LNCAP (cell line): ENCODE results near the gene SMOC1.

Source experiments
- CTCF ChIP-seq: fragments of 450-650 bp; IDR thresholded peaks from 2 replicates; pipeline ENCODE4 v1.5.1; 2017; ENCODE audit warnings: mild to moderate bottlenecking

The SMOC1 gene

GRCh38 chr14:69879175-69880043 lies at the start of gene SMOC1:
Gene SMOC1 (plus strand): TSS chr14:69879416. CDS start chr14:69879679, 263 bp downstream.
- TF ChIP-seq CTCF = no peak

- no peak for TF ChIP-seq CTCF
Observed at GRCh38 chr14:69838881-69839416, 40.3 kb upstream of the SMOC1 start.

- no peak for TF ChIP-seq CTCF
Observed at GRCh38 chr14:69839661-69840060, 39.6 kb upstream of the SMOC1 start.

- no peak for TF ChIP-seq CTCF
Observed at GRCh38 chr14:69841656-69842055, 37.6 kb upstream of the SMOC1 start.

- TF ChIP-seq CTCF = no peak
Observed at GRCh38 chr14:69842686-69843420, 36.4 kb upstream of the SMOC1 start.

- no peak for TF ChIP-seq CTCF
Observed at GRCh38 chr14:69844171-69844570, 35.0 kb upstream of the SMOC1 start.

- no peak for TF ChIP-seq CTCF
Observed at GRCh38 chr14:69845050-69845581, 34.1 kb upstream of the SMOC1 start.
